ENCODE results near the gene CCDC117.
"Not testable (repeated sequence)": the region's sequence is repeated elsewhere in the genome, so short reads cannot be mapped to it uniquely, and the experiment has no call there.

CCDC117 gene

DNA sequence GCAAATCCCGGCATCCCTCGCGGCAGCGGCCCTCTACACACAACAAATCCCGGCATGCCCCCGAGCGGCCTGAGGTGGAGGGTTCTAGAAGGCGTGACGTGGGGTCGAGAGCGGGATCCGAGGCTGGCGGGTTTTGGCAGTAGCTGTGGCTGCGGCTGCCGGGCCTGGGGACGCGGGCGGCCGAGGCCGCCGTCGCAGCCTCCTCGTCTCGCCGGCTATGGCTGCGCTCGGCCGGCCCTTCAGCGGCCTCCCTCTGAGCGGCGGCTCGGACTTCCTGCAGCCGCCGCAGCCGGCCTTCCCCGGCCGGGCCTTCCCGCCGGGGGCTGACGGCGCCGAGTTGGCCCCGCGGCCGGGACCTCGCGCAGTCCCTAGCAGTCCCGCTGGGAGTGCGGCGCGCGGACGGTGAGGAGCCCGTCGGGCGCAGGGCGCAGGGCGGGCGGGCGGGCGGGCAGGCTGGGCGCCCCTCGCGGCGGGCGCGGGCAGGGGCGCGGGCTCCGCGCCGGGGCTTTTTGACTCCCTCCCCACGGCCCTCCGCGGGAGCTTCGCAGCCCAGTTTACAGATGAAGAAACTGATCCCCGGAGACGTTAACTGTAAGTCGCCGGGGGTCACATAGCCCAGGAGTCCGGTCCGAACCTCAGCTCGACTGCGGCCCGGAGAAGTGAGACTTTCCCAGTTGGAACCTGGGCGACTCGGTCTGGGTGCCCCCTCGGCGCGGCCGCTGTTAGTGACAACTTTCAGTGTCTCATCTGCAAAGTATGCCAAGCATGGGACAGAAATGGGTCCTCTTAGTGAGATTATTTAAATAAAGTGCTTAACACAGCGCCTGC lies at the start of gene CCDC117:
Gene CCDC117 (plus strand): TSS at position 63 of the 828 bp plus-strand sequence. CDS start 155 bp downstream, at position 218.
- DNase-seq: peak; percentile 95

DNA sequence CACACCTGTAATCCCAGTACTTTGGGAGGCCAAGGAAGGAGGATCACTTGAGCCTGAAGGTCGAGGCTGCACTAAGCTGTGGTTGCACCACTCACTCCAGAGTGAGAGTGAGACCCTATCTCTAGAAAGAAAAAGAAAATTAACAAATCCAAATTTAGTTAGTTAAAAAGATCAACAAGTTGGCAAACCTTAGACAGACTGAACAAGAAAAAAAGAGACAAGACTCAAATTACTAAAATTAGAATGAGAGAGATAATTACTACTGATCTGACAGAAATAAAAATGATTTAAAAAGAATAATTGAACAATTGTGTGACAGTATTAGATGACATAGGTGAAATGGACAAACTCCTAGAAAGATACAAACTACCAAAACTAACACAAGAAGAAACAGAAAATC lies 44.5 kb upstream of the CCDC117 start:
- no peak for DNase-seq

GRCh38 chr22:28728621-28729313 lies 43.7 kb upstream of the CCDC117 start:
- DNase-seq: no peak

- no peak for DNase-seq
Measured at GRCh38 chr22:28730179-28730578, 42.3 kb upstream of the CCDC117 start.

- DNase-seq: no peak
Measured at GRCh38 chr22:28734393-28734792, 38.1 kb upstream of the CCDC117 start.

- no peak for DNase-seq
Measured at GRCh38 chr22:28736301-28737155, 36.0 kb upstream of the CCDC117 start.

- no peak for DNase-seq
Measured at GRCh38 chr22:28737701-28738100, 34.8 kb upstream of the CCDC117 start.

DNA sequence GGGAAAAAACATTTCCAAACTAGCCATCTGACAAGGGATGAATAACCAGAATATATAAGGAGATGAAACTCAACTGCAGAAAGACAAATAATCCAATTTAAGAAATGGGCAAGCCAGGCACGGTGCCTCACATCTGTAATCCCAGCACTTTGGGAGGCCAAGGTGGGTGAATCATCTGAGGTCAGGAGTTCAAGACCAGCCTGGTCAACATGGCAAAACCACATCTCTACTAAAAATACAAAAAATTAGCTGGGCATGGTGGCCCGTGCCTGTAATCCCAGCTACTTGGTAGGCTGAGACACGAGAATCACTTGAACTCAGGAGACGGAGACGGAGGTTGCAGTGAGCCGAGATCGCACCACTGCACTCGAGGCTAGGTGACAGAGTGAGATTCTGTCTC lies 33.6 kb upstream of the CCDC117 start:
- DNase-seq: not testable (repeated sequence)

DNA sequence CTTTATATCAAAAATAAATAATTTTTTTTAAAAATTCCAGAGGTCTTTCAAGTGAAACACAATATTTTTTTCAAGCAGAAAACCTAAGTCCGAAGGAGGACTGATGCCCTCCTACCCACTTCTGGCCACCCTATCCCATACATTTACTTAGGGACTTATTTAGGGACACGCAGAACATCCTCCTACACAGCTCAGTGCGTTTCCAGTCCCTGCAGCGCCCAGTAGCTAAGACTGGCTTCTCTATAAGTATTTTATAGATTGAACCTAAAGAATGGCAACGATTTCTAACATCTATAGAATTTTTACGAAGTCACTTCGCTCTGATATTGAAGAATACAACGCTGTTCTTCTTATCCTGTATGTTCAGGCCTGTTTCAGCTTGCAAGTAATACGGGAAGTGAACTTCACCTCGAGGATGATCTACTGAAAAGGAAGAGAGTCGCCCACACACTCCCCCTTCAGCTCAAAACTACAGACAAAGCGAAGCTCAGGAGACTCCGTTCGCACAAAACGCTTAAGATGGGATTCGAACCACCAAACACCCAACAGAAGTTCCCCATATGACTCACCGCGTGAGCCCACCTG lies 31.2 kb upstream of the CCDC117 start:
- no peak for DNase-seq

DNA sequence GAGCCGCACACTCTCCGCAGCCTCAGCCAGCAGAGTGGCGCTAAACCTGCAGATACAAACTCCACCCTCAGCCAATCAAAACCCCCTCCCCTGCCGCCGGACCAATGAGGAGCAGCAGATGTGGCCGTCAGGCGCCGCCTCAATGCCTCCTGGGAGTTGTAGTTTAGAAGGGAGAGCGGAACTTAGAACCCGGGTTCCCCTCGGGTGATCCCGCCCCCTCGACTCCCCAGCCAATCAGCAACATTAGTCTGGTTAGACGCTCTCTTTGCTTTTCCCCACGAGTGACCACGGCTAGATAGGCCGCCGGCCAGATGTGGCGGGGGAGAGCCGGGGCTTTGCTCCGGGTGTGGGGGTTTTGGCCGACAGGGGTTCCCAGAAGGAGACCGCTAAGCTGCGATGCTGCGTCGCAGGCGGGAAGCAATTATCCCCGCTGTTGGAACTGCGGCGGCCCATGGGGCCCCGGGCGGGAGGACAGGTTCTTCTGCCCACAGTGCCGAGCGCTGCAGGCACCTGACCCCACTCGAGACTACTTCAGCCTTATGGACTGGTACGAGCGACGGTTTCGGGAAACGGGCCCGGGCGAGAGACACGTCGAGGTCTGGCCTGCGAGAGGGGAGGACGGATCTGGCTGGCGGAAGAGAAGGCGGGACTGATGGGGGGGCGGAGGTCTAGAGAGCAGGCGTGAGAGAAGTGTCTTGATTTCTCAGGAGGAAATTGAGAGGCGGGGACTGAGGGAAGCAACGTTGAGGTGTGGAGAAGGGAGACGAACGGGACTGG lies 30.5 kb upstream of the CCDC117 start, which contains the start of the genes CHEK2 and HSCB:
Gene CHEK2 (minus strand): TSS at position 36 of the 777 bp plus-strand sequence. CDS start 7,099 bp downstream, outside the sequence.
Gene HSCB (plus strand): TSS at position 255 of the 777 bp plus-strand sequence. CDS start 57 bp downstream, at position 312.
- DNase-seq: peak; percentile 95

DNA sequence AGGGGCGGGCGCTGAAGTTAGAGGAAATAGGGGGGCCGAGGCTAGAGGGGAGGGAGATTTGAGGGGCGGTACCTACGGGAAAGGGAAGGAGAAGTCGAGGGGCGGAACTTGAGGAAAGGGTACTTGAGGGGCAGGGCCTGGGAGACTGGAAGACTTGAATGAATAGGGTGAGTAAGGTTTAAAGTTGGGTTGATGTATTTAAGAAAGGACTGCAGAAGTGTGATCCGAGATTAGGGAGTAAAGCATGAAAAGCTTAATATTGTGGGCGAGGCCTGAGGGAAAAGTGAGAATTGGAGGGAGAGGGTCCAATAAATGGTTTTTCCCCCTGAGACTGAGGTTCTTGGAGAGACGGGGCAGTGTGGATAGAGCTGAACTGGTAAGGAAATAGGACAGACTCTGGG lies 29.9 kb upstream of the CCDC117 start:
- no peak for DNase-seq

- no peak for DNase-seq
Measured at GRCh38 chr22:28743852-28744251, 28.6 kb upstream of the CCDC117 start.

- DNase-seq: no peak
Measured at GRCh38 chr22:28750471-28750881, 22.0 kb upstream of the CCDC117 start.

- not testable (repeated sequence) for DNase-seq
Measured at GRCh38 chr22:28754512-28754911, 18.0 kb upstream of the CCDC117 start.

GRCh38 chr22:28759861-28760560 lies 12.5 kb upstream of the CCDC117 start:
- DNase-seq: no peak

DNA sequence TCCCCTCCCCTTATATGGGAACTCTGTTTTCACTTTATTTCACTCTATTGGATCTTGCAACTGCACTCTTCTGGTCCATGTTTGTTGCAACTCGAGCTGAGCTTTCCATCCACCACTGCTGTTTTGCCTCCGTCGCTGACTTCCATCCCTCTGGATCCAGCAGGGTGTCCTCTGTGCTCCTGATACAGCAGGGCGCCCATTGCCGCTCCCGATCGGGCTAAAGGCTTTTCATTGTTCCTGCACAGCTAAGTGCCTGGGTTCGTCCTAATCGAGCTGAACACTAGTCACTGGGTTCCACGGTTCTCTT lies 11.1 kb upstream of the CCDC117 start:
- DNase-seq: no peak

- not testable (repeated sequence) for DNase-seq
Measured at GRCh38 chr22:28762000-28762399, 10.5 kb upstream of the CCDC117 start.

DNA sequence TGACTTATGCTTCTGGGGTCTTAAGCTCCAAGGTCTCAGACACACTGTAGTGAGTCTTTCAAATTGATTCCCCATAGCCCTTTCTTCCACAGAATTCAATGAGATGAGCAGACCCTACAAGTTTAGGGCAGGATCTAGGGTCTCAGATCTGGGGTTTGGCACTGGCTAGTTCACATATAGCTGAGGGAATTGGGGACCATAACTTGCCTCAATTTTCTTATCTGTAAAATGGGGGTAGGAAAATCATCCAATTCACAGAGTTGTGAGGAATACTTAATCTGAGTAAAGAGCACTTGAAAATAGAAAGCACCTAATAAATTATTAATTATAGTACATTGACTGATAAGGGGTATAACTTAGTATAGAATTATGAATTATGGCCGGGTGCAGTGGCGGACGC lies 5.9 kb upstream of the CCDC117 start:
- no peak for DNase-seq

GRCh38 chr22:28768701-28769393 lies 3.6 kb upstream of the CCDC117 start:
- DNase-seq: no peak

- no peak for DNase-seq
Measured at GRCh38 chr22:28769394-28770085, 3.0 kb upstream of the CCDC117 start.
